ENCODE measurements around the gene THSD7A.

- TF ChIP-seq POLR2AphosphoS5 (IDR thresholded peaks at IDR 0.05; ENCODE audit: low read depth, low read length): no peak
- TF ChIP-seq POLR2A (IDR thresholded peaks at IDR 0.05; ENCODE audit: low read depth, low read length): no peak
- TF ChIP-seq TAF1 (IDR thresholded peaks at IDR 0.05; ENCODE audit: low read depth, low read length): no peak
- no peak for TF ChIP-seq SPI1 (IDR thresholded peaks at IDR 0.05; ENCODE audit: low read depth, low read length)
- TF ChIP-seq POU2F2 (IDR thresholded peaks at IDR 0.05; ENCODE audit: low read depth, low read length): no peak
Measured at GRCh38 chr7:11403781-11404180, 428.2 kb downstream of the THSD7A start.

All from GM12891 (cell line).